B cell (primary cell): ENCODE data around the gene RPL23. TPM values are rescaled to one million over a fixed set of nuclear protein-coding genes. Genes with fewer than 3 reads are reported as not detected.

Experiments used
- ATAC-seq: fragments of 200-7000 bp; cut with Tn5 transposase; one replicate; pipeline ENCODE4 v1.10.0; 2021; ENCODE audit warnings: low read depth, mild to moderate bottlenecking, moderate number of reproducible peaks, moderate library complexity
- CTCF ChIA-PET: fragments of 350-600 bp; sonication (Branson Sonifier 250); formaldehyde crosslinking; loops from one replicate; lab custom pipeline; 2021; ENCODE audit warnings: antibody characterized with exemption, inconsistent platforms; lab: Charles Lee
- POLR2A ChIA-PET: fragments of 350-600 bp; sonication (Branson Sonifier 250); formaldehyde crosslinking; loops from one replicate; lab custom pipeline; 2021; ENCODE audit warnings: antibody characterized with exemption; lab: Charles Lee
- DNase-seq: peaks from one replicate; pipeline ENCODE4 v3.0.0; 2013
- H2AFZ ChIP-seq: 2 replicates; pipeline ENCODE4 v1.6.1; 2012; ENCODE audit warnings: mild to moderate bottlenecking, low read depth, low read length; ENCODE audit not compliant: insufficient read depth, poor library complexity, severe bottlenecking
- H3K27ac ChIP-seq, 2 donors: 1 replicate in 1 of 2; 2 replicates in 1 of 2; pipeline ENCODE4 v1.5.1; 2012 to 2013; ENCODE audit warnings: low read length in 2 of 2, mild to moderate bottlenecking in 2 of 2, moderate library complexity in 1 of 2
- H3K27me3 ChIP-seq, 4 experiments: fragments of 200-600 bp in 1 of 4; sonication (generic) in 1 of 4; replicated peaks in 1 of 4; 1 replicate in 2 of 4; 2 replicates in 2 of 4; pipeline versions ENCODE4 v1.6.1 to v1.7.0; 2013 to 2016; ENCODE audit warnings: low read length in 3 of 4, mild to moderate bottlenecking in 2 of 4, mixed read lengths in 1 of 4, moderate library complexity in 1 of 4; ENCODE audit not compliant: insufficient read depth in 4 of 4, control insufficient read depth in 3 of 4; ENCODE audit errors: control extremely low read depth in 1 of 4
- H3K36me3 ChIP-seq, 2 experiments: replicated peaks in 1 of 2; 1 replicate in 1 of 2; 2 replicates in 1 of 2; pipeline versions ENCODE4 v1.6.1 to v1.7.1; 2013; ENCODE audit warnings: low read length in 1 of 2; ENCODE audit not compliant: insufficient read depth in 2 of 2, control insufficient read depth in 1 of 2; ENCODE audit errors: control extremely low read depth in 1 of 2, extremely low read depth in 1 of 2
- H3K4me1 ChIP-seq, 2 donors: fragments of 200-600 bp in 1 of 2; sonication (generic) in 1 of 2; 1 replicate in 1 of 2; 2 replicates in 1 of 2; pipeline versions ENCODE4 v1.5.1 to v1.6.1; 2013 to 2017; ENCODE audit warnings: low read length in 2 of 2; ENCODE audit not compliant: control insufficient read depth in 2 of 2, insufficient read depth in 2 of 2
- H3K4me2 ChIP-seq: replicated peaks from 2 replicates; pipeline ENCODE3; 2012; ENCODE audit warnings: mild to moderate bottlenecking, low read depth, low read length; ENCODE audit not compliant: poor library complexity, severe bottlenecking
- H3K4me3 ChIP-seq, 5 experiments: fragments of 200-600 bp in 1 of 5; sonication (generic) in 1 of 5; 1 replicate in 3 of 5; 2 replicates in 2 of 5; pipeline versions ENCODE4 v1.5.1 to v1.7.0; 2011 to 2016; ENCODE audit warnings: low read length in 4 of 5, mild to moderate bottlenecking in 4 of 5, low read depth in 2 of 5, control low read depth in 1 of 5, moderate library complexity in 1 of 5; ENCODE audit not compliant: insufficient read depth in 1 of 5; ENCODE audit errors: control extremely low read depth in 1 of 5, extremely low read depth in 1 of 5
- H3K79me2 ChIP-seq: fragments of 200-600 bp; sonication (generic); one replicate; pipeline ENCODE4 v1.6.0; 2016; ENCODE audit warnings: low read length; ENCODE audit not compliant: control insufficient read depth, insufficient read depth
- H3K9ac ChIP-seq: fragments of 200-600 bp; sonication (generic); 2 replicates; pipeline ENCODE4 v1.6.1; 2017; ENCODE audit warnings: mild to moderate bottlenecking, low read length, moderate library complexity
- H3K9me3 ChIP-seq, 3 donors: one replicate each; pipeline versions ENCODE4 v1.6.1 to v1.7.1; 2013; ENCODE audit warnings: low read length in 2 of 3; ENCODE audit not compliant: control insufficient read depth in 2 of 3, insufficient read depth in 1 of 3; ENCODE audit errors: control extremely low read depth in 1 of 3
- H4K20me1 ChIP-seq: 2 replicates; pipeline ENCODE4 v1.6.0; 2012; ENCODE audit warnings: mild to moderate bottlenecking, low read length; ENCODE audit not compliant: insufficient read depth, control insufficient read depth, poor library complexity, severe bottlenecking
- H3K27ac Mint-ChIP-seq: one replicate; pipeline ENCODE4 v1.8.0; 2021; ENCODE audit warnings: mixed read lengths
- H3K27me3 Mint-ChIP-seq: one replicate; pipeline ENCODE4 v1.8.0; 2021; ENCODE audit warnings: mixed read lengths
- H3K4me1 Mint-ChIP-seq: one replicate; pipeline ENCODE4 v1.8.0; 2021; ENCODE audit warnings: mixed read lengths
- H3K4me3 Mint-ChIP-seq: one replicate; pipeline ENCODE4 v1.8.0; 2021; ENCODE audit warnings: mixed read lengths
- H3K9me3 Mint-ChIP-seq: one replicate; pipeline ENCODE4 v1.8.0; 2022; ENCODE audit warnings: mixed read lengths; ENCODE audit not compliant: insufficient read depth
- CTCF ChIP-seq: fragments of 200-600 bp; IDR thresholded peaks from one replicate; pipeline ENCODE4 v1.8.0; 2022; ENCODE audit warnings: antibody characterized with exemption, mild to moderate bottlenecking
- EZH2 ChIP-seq: IDR thresholded peaks from 2 replicates; pipeline ENCODE4 v1.6.1; 2012; ENCODE audit warnings: borderline replicate concordance, low read depth, mild to moderate bottlenecking, moderate library complexity, low read length; ENCODE audit not compliant: insufficient read depth, poor library complexity, severe bottlenecking
- WGBS: methylation state at CpG from one replicate; pipeline ENCODE4 v1.1.5; 2013; ENCODE audit warnings: missing lambda C conversion rate; ENCODE audit not compliant: insufficient coverage; 5-methylcytosine and 5-hydroxymethylcytosine counted together
- intact Hi-C: fragments of 100-400 bp; cut with micrococcal nuclease; formaldehyde crosslinking; loops from one replicate; pipeline ENCODE4 v1.10.0; 2022
- polyA plus RNA-seq: library from polyadenylated mRNA; depleted of rRNA; stranded (reverse); fragments of >200 nt; gene quantifications from 2 replicates; pipeline ENCODE4 v1.2.3, GENCODE V29; 2012
- total RNA-seq, 2 donors: library from RNA; stranded (reverse); fragments of 120-200 nt in 1 of 2; gene quantifications; 1 replicate in 1 of 2; 2 replicates in 1 of 2; pipeline versions ENCODE4 v1.2.3 to v1.2.4, GENCODE V29; 2013 to 2022

The RPL23 gene
- total and polyA plus RNA-seq, 2 donors (not counting 1 experiment from before 2014, with no cell fraction given): 1,753 to 2,282 TPM

- H3K4me2 ChIP-seq: peak overlapping the region; percentile 71
- no peak overlapping the region for H2AFZ ChIP-seq
- CTCF ChIA-PET: interaction anchor here (0.7 to 1.0 kb wide), 3 partner anchors 10 to 276 kb away, joined by 3 to 5 read pairs (median 3); no protein-coding TSS in a partner anchor
- H4K20me1 ChIP-seq: peaks cover 99% of the 10 kb centered on the region
- DNase-seq (peak; percentile 71), ATAC-seq (peak; percentile 79)
- H3K36me3 ChIP-seq: peaks cover 0 to 62% of the 10 kb centered on the region in 2 experiments
- H3K4me1 Mint-ChIP-seq: peaks cover 77% of the 10 kb centered on the region
- intact Hi-C loops: no loop called here
- peak overlapping the region; percentile 34 for H3K4me3 Mint-ChIP-seq
- H3K27me3 Mint-ChIP-seq: no peaks in the 10 kb centered on the region
- peak overlapping the region in 1 of 5 experiments; percentile 16 for H3K4me3 ChIP-seq
- H3K27ac ChIP-seq: peak overlapping the region; percentile 73 to 80
- POLR2A ChIA-PET: interaction anchor here (0.7 kb wide), 1 partner anchor 23 kb away, joined by 3 read pairs; the partner anchor contains the start of gene RPL23
- H3K79me2 ChIP-seq: peaks cover 99% of the 10 kb centered on the region
- peaks cover 62 to 71% of the 10 kb centered on the region in 2 donors for H3K4me1 ChIP-seq
- no peaks in the 10 kb centered on the region for H3K9me3 Mint-ChIP-seq
- WGBS: 28% methylated on average over 3 of the region's 7 CpGs
- peak overlapping the region; percentile 40 for H3K9ac ChIP-seq
- H3K27ac Mint-ChIP-seq: peak overlapping the region; percentile 76
- H3K27me3 ChIP-seq: no peaks in the 10 kb centered on the region
- no peaks in the 10 kb centered on the region for H3K9me3 ChIP-seq
- TF ChIP-seq CTCF (no peak), EZH2 (no peak)
Observed at GRCh38 chr17:38877130-38877851, 23.8 kb upstream of the RPL23 start.

- Histone ChIP-seq H3K4me1 (peaks cover 69 to 78% of the 10 kb centered on the region in 2 donors), H3K36me3 (peaks cover 0 to 47% of the 10 kb centered on the region in 2 experiments), H4K20me1 (peaks cover 99% of the 10 kb centered on the region), H2AFZ (no peak overlapping the region), H3K9ac (no peak overlapping the region), H3K9me3 (no peaks in the 10 kb centered on the region), H3K27me3 (no peaks in the 10 kb centered on the region), H3K4me3 (no peak overlapping the region), H3K27ac (peak overlapping the region; percentile 23 to 67), H3K4me2 (no peak overlapping the region), H3K79me2 (peaks cover 99% of the 10 kb centered on the region)
- TF ChIP-seq CTCF: no peak
- TF ChIP-seq EZH2: no peak
- no peak overlapping the region for H3K4me3 Mint-ChIP-seq
- peaks cover 84% of the 10 kb centered on the region for H3K4me1 Mint-ChIP-seq
- POLR2A ChIA-PET: no interaction called here
- no peaks in the 10 kb centered on the region for H3K27me3 Mint-ChIP-seq
- DNase-seq (no peak), ATAC-seq (no peak)
- CTCF ChIA-PET: no interaction called here
- 95% methylated on average over 2 of the region's 5 CpGs for WGBS
- no peaks in the 10 kb centered on the region for H3K9me3 Mint-ChIP-seq
- H3K27ac Mint-ChIP-seq: peak overlapping the region; percentile 75
- intact Hi-C loops: no loop called here
Observed at GRCh38 chr17:38875477-38876075, 22.1 kb upstream of the RPL23 start.
